OCI-LY7 (cell line): ENCODE results near the gene LSS.

Experiments used
- EZH2phosphoT487 ChIP-seq: fragments of 200-600 bp; sonication (generic); IDR thresholded peaks from 2 replicates; pipeline ENCODE4 v1.6.1; 2018; ENCODE audit warnings: low read depth, borderline replicate concordance, mild to moderate bottlenecking, mixed run types, antibody characterized with exemption, low read length, moderate library complexity, mixed read lengths
- TF ChIP-seq, protein P1 (sequence below): fragments of 200-600 bp; sonication (generic); conservative IDR thresholded peaks from 2 replicates; pipeline ENCODE4 v1.5.1; 2014; ENCODE audit warnings: mild to moderate bottlenecking, antibody characterized with exemption, low read length, moderate library complexity, mixed read lengths

- TF ChIP-seq EZH2phosphoT487: no peak
- TF ChIP-seq, protein P1, sequence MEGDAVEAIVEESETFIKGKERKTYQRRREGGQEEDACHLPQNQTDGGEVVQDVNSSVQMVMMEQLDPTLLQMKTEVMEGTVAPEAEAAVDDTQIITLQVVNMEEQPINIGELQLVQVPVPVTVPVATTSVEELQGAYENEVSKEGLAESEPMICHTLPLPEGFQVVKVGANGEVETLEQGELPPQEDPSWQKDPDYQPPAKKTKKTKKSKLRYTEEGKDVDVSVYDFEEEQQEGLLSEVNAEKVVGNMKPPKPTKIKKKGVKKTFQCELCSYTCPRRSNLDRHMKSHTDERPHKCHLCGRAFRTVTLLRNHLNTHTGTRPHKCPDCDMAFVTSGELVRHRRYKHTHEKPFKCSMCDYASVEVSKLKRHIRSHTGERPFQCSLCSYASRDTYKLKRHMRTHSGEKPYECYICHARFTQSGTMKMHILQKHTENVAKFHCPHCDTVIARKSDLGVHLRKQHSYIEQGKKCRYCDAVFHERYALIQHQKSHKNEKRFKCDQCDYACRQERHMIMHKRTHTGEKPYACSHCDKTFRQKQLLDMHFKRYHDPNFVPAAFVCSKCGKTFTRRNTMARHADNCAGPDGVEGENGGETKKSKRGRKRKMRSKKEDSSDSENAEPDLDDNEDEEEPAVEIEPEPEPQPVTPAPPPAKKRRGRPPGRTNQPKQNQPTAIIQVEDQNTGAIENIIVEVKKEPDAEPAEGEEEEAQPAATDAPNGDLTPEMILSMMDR: no peak
Measured at GRCh38 chr21:46237474-46237873, 8.9 kb upstream of the LSS start.
